Esophagus squamous epithelium (tissue), 4 donors: ENCODE results near the gene WDR70.
"Not testable (repeated sequence)": the region's sequence is repeated elsewhere in the genome, so short reads cannot be mapped to it uniquely, and the experiment has no call there.

Experiments used
- CTCF ChIP-seq, 6 experiments: fragments of 450-650 bp in 4 of 6; fragments of 200-600 bp in 2 of 6; sonication (generic) in 2 of 6; IDR thresholded peaks; one replicate each; pipeline ENCODE4 v1.5.1; 2016 to 2019; ENCODE audit warnings: antibody characterized with exemption in 6 of 6, mild to moderate bottlenecking in 4 of 6, moderate library complexity in 4 of 6
- POLR2A ChIP-seq, 4 donors: fragments of 450-650 bp; IDR thresholded peaks; one replicate each; pipeline ENCODE4 v1.6.1; 2017; ENCODE audit warnings: antibody characterized with exemption in 4 of 4, mild to moderate bottlenecking in 4 of 4, moderate library complexity in 3 of 4

GRCh38 chr5:37481395-37481794 lies 102.3 kb downstream of the WDR70 start:
- TF ChIP-seq CTCF, POLR2A (IDR thresholded peaks at IDR 0.05): not testable (repeated sequence)
